Left ventricle myocardium inferior (tissue), 1 donor: ENCODE results near the gene FOXN1. TPM values are rescaled to one million over a fixed set of nuclear protein-coding genes. Genes with fewer than 3 reads are reported as not detected.
"Not testable (repeated sequence)": the region's sequence is repeated elsewhere in the genome, so short reads cannot be mapped to it uniquely, and the experiment has no call there.

Source experiments
- DNase-seq: peaks from one replicate; pipeline ENCODE4 v3.0.0-alpha.2; 2020
- H3K27ac ChIP-seq: fragments of 200-600 bp; replicated peaks from 2 replicates; pipeline ENCODE4 v1.8.0; 2021
- H3K27me3 ChIP-seq: fragments of 200-600 bp; 2 replicates; pipeline ENCODE4 v1.8.0; 2021; ENCODE audit warnings: low read depth
- H3K36me3 ChIP-seq: fragments of 200-600 bp; 2 replicates; pipeline ENCODE4 v1.8.0; 2021
- H3K4me1 ChIP-seq: fragments of 200-600 bp; 2 replicates; pipeline ENCODE4 v1.8.0; 2021
- H3K4me3 ChIP-seq: fragments of 200-600 bp; 2 replicates; pipeline ENCODE4 v1.8.0; 2021; ENCODE audit warnings: mild to moderate bottlenecking, moderate library complexity
- H3K9me3 ChIP-seq: fragments of 200-600 bp; replicated peaks from 2 replicates; pipeline ENCODE4 v1.8.0; 2021
- CTCF ChIP-seq: fragments of 200-600 bp; IDR thresholded peaks from 2 replicates; pipeline ENCODE4 v1.8.0; 2021; ENCODE audit warnings: antibody characterized with exemption, mild to moderate bottlenecking, borderline replicate concordance
- intact Hi-C: fragments of 100-400 bp; cut with micrococcal nuclease; formaldehyde crosslinking; loops from one replicate; pipeline ENCODE4 v1.11.0; 2022
- total RNA-seq: library from RNA; stranded (reverse); fragmentation: NEBNext Ultra II Directional; extraction: Animal tissue kit (Norgen Biotek cat#: 25700); gene quantifications from one replicate; pipeline ENCODE4 v1.2.1, GENCODE V29; 2021
- donor health status: DM: no; HTN: yes; CAD: no; lungs with severe emphysema.

The FOXN1 gene
- total RNA-seq, 1 donor from 2014 or later: not detected

DNA sequence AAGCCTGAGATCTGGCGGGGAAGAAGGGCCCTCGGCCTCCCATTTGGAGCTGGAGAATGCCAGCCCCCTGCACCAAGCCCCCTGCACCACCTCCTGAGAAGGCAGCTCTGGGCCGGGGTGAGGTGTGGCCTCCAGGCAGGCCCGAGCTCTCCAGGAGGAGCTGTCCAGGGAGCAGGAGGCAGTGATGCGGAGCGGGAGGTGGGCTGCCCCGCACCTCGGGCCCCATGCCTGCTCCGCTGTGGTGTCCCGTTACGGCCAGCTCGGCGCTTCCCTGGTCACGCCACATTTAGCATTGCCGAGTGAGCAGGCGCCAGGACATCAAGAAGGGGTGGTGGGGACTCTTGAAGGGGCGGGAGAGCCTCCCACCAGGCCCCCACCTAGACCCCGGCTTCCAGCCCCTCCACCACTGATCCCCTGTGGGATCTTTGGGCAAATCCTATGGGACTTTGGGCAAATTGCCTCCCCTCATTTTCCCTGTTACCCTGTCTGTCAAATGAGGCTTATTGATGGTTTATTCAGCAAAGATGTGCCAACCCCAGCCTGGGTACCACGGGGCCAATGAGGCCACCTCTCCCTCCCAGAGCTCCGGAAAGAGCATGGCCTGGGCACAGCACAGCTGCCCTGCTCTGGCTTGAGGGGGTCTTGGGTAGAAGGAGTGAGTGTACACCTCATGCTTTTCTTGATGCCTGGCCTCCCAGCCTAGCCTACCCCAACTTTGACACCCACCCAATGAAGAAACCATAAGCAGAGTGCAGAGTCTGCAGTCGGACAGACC lies 15.3 kb downstream of the FOXN1 start:
- intact Hi-C loops: no loop called here

GRCh38 chr17:28522281-28522680 lies 16.1 kb downstream of the FOXN1 start:
- H3K4me3 ChIP-seq, DNase-seq, H3K9me3 ChIP-seq, H3K4me1 ChIP-seq, H3K36me3 ChIP-seq, H3K27me3 ChIP-seq, intact Hi-C loops, H3K27ac ChIP-seq: not testable (repeated sequence)

More for the DNA sequence above, 15.3 kb downstream of the FOXN1 start:
- H3K36me3 ChIP-seq: no peaks in the 10 kb centered on the region
- TF ChIP-seq CTCF: no peak
- no peak for DNase-seq
- no peak overlapping the region for H3K27ac ChIP-seq
- H3K9me3 ChIP-seq: no peaks in the 10 kb centered on the region
- H3K4me1 ChIP-seq: no peaks in the 10 kb centered on the region
- H3K4me3 ChIP-seq: no peak overlapping the region
- H3K27me3 ChIP-seq: peaks cover 10% of the 10 kb centered on the region

- peaks cover 10% of the 10 kb centered on the region for H3K27me3 ChIP-seq
- H3K27ac ChIP-seq: no peak overlapping the region
- no peaks in the 10 kb centered on the region for H3K9me3 ChIP-seq
- DNase-seq: no peak
- H3K4me1 ChIP-seq: no peaks in the 10 kb centered on the region
- no peak for TF ChIP-seq CTCF
- no peaks in the 10 kb centered on the region for H3K36me3 ChIP-seq
- H3K4me3 ChIP-seq: no peak overlapping the region
- intact Hi-C loops: no loop called here
Measured at GRCh38 chr17:28523186-28523585, 17.0 kb downstream of the FOXN1 start.

GRCh38 chr17:28523876-28524275 lies 17.7 kb downstream of the FOXN1 start:
- peaks cover 10% of the 10 kb centered on the region for H3K27me3 ChIP-seq
- no peaks in the 10 kb centered on the region for H3K4me1 ChIP-seq
- DNase-seq: no peak
- H3K9me3 ChIP-seq: no peaks in the 10 kb centered on the region
- H3K27ac ChIP-seq: no peak overlapping the region
- no peaks in the 10 kb centered on the region for H3K36me3 ChIP-seq
- TF ChIP-seq CTCF: no peak
- intact Hi-C loops: no loop called here
- no peak overlapping the region for H3K4me3 ChIP-seq

DNA sequence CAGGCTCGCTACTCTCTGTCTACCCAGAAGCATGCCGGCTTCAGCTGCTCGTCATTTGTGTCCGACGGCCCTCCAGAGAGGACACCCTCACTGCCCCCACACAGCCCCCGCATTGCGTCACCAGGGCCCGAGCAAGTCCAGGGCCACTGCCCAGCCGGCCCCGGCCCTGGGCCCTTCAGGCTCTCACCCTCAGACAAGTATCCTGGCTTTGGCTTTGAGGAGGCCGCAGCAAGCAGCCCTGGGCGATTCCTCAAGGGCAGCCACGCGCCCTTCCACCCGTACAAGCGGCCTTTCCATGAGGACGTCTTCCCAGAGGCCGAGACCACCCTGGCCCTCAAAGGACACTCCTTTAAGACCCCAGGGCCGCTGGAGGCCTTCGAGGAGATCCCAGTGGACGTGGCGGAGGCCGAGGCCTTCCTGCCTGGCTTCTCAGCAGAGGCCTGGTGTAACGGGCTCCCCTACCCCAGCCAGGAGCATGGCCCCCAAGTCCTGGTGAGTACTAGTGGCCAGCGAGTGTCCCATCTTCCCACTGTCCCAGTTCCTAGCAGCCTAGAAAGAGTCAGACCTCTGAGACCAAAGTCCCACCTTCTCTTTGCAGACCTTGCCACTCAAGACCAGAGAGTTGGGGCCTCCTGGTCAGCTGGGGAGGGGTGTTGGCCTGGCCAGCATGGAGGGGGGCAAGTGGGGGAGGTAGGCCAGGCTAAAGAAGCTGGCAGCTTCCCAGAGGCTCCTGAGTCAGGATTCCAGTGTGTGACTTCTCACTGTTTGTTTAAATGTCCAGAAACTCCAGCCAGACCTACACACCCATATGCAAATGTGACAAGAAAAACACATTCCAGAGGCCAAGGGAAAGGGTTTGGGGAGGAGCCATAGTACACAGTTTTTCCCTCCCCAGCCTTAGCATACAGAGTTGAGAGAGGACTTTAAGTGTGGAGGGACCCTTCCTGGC lies 18.6 kb downstream of the FOXN1 start:
- Histone ChIP-seq H3K27me3 (peaks cover 10% of the 10 kb centered on the region), H3K4me3 (no peak overlapping the region), H3K36me3 (no peaks in the 10 kb centered on the region), H3K27ac (no peak overlapping the region), H3K4me1 (no peaks in the 10 kb centered on the region), H3K9me3 (no peaks in the 10 kb centered on the region)
- no peak for TF ChIP-seq CTCF
- no peak for DNase-seq
- intact Hi-C loops: no loop called here
